ENCODE data around the gene RPL23. TPM values are rescaled to one million over a fixed set of nuclear protein-coding genes. Genes with fewer than 3 reads are reported as not detected.

Gene RPL23
- total and polyA plus RNA-seq, 2 experiments from 2014 or later: 877 to 4,267 TPM

GRCh38 chr17:38881600-38882191 is 28.2 kb upstream of the RPL23 start:
- no peaks in the 10 kb centered on the region for H3K9me3 Mint-ChIP-seq
- no peak overlapping the region for H3K4me3 ChIP-seq
- H4K20me1 ChIP-seq (replicated peaks; ENCODE audit: insufficient read depth): peaks cover 9% of the 10 kb centered on the region; the same call in 1 of the 2 replicates
- ATAC-seq: no peak
- H3K4me1 Mint-ChIP-seq: peaks cover 88% of the 10 kb centered on the region
- peak overlapping the region; percentile 42; the same call in 2 of the 3 replicates for H3K4me3 Mint-ChIP-seq
- H3K36me3 Mint-ChIP-seq (ENCODE audit: low read depth): peaks cover 43% of the 10 kb centered on the region
- H3K4me2 ChIP-seq: peak overlapping the region; percentile 51; the same call in 1 of the 2 replicates
- no peak for DNase-seq (ENCODE audit: low spot score)
- H3K27ac Mint-ChIP-seq: peak overlapping the region; percentile 97
- TF ChIP-seq, protein P1, sequence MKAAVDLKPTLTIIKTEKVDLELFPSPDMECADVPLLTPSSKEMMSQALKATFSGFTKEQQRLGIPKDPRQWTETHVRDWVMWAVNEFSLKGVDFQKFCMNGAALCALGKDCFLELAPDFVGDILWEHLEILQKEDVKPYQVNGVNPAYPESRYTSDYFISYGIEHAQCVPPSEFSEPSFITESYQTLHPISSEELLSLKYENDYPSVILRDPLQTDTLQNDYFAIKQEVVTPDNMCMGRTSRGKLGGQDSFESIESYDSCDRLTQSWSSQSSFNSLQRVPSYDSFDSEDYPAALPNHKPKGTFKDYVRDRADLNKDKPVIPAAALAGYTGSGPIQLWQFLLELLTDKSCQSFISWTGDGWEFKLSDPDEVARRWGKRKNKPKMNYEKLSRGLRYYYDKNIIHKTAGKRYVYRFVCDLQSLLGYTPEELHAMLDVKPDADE (IDR thresholded peaks at IDR 0.05): no peak
- TF ChIP-seq, protein P2, sequence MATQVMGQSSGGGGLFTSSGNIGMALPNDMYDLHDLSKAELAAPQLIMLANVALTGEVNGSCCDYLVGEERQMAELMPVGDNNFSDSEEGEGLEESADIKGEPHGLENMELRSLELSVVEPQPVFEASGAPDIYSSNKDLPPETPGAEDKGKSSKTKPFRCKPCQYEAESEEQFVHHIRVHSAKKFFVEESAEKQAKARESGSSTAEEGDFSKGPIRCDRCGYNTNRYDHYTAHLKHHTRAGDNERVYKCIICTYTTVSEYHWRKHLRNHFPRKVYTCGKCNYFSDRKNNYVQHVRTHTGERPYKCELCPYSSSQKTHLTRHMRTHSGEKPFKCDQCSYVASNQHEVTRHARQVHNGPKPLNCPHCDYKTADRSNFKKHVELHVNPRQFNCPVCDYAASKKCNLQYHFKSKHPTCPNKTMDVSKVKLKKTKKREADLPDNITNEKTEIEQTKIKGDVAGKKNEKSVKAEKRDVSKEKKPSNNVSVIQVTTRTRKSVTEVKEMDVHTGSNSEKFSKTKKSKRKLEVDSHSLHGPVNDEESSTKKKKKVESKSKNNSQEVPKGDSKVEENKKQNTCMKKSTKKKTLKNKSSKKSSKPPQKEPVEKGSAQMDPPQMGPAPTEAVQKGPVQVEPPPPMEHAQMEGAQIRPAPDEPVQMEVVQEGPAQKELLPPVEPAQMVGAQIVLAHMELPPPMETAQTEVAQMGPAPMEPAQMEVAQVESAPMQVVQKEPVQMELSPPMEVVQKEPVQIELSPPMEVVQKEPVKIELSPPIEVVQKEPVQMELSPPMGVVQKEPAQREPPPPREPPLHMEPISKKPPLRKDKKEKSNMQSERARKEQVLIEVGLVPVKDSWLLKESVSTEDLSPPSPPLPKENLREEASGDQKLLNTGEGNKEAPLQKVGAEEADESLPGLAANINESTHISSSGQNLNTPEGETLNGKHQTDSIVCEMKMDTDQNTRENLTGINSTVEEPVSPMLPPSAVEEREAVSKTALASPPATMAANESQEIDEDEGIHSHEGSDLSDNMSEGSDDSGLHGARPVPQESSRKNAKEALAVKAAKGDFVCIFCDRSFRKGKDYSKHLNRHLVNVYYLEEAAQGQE (IDR thresholded peaks at IDR 0.05; ENCODE audit: unreplicated experiment): no peak
- TF ChIP-seq STAT1 (IDR thresholded peaks at IDR 0.05; ENCODE audit: unreplicated experiment): no peak
- TF ChIP-seq JUNB (IDR thresholded peaks at IDR 0.05; ENCODE audit: unreplicated experiment): no peak
- TF ChIP-seq CREB1 (CRISPR knock-in tag; IDR thresholded peaks at IDR 0.05; ENCODE audit: low read depth): no peak
- TF ChIP-seq EZH2 (IDR thresholded peaks at IDR 0.05; ENCODE audit: low read depth, unreplicated experiment): no peak
- TF ChIP-seq ZNF331 (CRISPR knock-in tag; IDR thresholded peaks at IDR 0.05; ENCODE audit: low read depth): no peak
- no peak for TF ChIP-seq CTCF (conservative IDR thresholded peaks at IDR 0.05; ENCODE audit: low read depth in 2 of 2)
- TF ChIP-seq NANOG (IDR thresholded peaks at IDR 0.05; ENCODE audit: borderline replicate concordance): no peak
- TF ChIP-seq POLR2AphosphoS5 (IDR thresholded peaks at IDR 0.05; ENCODE audit: low read depth): no peak
- no peaks in the 10 kb centered on the region for H3K9me2 ChIP-seq (ENCODE audit: insufficient read depth)
- no peak overlapping the region for H2AFZ ChIP-seq
- peaks cover 84% of the 10 kb centered on the region for H3K79me2 ChIP-seq (replicated peaks; ENCODE audit: insufficient read depth)
- peaks cover 97% of the 10 kb centered on the region for H3K4me1 ChIP-seq (ENCODE audit: insufficient read depth)
- peaks cover 25% of the 10 kb centered on the region for H3K27me3 Mint-ChIP-seq (ENCODE audit: insufficient read depth, low read depth, poor library complexity)
- no peaks in the 10 kb centered on the region for H3K27me3 ChIP-seq (ENCODE audit: insufficient read depth)
- 0 out of 2 replicates have a peak, but pooled peaks cover 8% of the 10 kb centered on the region for H3F3A ChIP-seq (replicated peaks; ENCODE audit: low read depth)
- peak overlapping the region; percentile 83 for H3K27ac ChIP-seq (ENCODE audit: low read depth)
- peaks cover 4% of the 10 kb centered on the region; the same call in 1 of the 2 replicates for H3K36me3 ChIP-seq (ENCODE audit: insufficient read depth)

Data from GM23338 (cell line).